Parathyroid adenoma (tissue), 2 donors: ENCODE data around the gene NAV2.

Experiments used
- H2AFZ ChIP-seq: fragments of 300-600 bp; sonication (generic); one replicate; pipeline ENCODE4 v1.7.0; 2017; ENCODE audit warnings: antibody characterized with exemption, mild to moderate bottlenecking
- H3K27ac ChIP-seq: fragments of 300-600 bp; sonication (generic); one replicate; pipeline ENCODE4 v1.7.0; 2017
- H3K27me3 ChIP-seq: fragments of 300-600 bp; sonication (generic); one replicate; pipeline ENCODE4 v1.7.0; 2017; ENCODE audit warnings: low read length; ENCODE audit not compliant: control insufficient read depth, insufficient read depth
- H3K36me3 ChIP-seq: fragments of 300-600 bp; sonication (generic); one replicate; pipeline ENCODE4 v1.7.0; 2017; ENCODE audit warnings: low read length; ENCODE audit not compliant: control insufficient read depth, insufficient read depth
- H3K4me1 ChIP-seq: fragments of 300-600 bp; sonication (generic); one replicate; pipeline ENCODE4 v1.7.0; 2017; ENCODE audit warnings: control low read depth
- H3K4me2 ChIP-seq: fragments of 300-600 bp; sonication (generic); one replicate; pipeline ENCODE4 v1.7.0; 2017; ENCODE audit warnings: low read length
- H3K4me3 ChIP-seq: fragments of 300-600 bp; sonication (generic); one replicate; pipeline ENCODE4 v1.7.0; 2017; ENCODE audit warnings: low read depth, low read length
- H3K79me2 ChIP-seq: fragments of 300-600 bp; sonication (generic); one replicate; pipeline ENCODE4 v1.7.0; 2017; ENCODE audit warnings: control low read depth
- H3K9ac ChIP-seq: fragments of 300-600 bp; sonication (generic); one replicate; pipeline ENCODE4 v1.7.0; 2017; ENCODE audit warnings: mild to moderate bottlenecking
- H3K9me3 ChIP-seq: fragments of 300-600 bp; sonication (generic); one replicate; pipeline ENCODE4 v1.7.0; 2017; ENCODE audit warnings: low read length; ENCODE audit not compliant: control insufficient read depth
- CTCF ChIP-seq: fragments of 300-600 bp; sonication (generic); IDR thresholded peaks from one replicate; pipeline ENCODE4 v1.7.0; 2017; ENCODE audit warnings: antibody characterized with exemption, mild to moderate bottlenecking
- donor health status: primary hyperparathyroidism.

NAV2 gene

GRCh38 chr11:19819148-19819547 is 106.5 kb downstream of the NAV2 start:
- Histone ChIP-seq H2AFZ (no peak overlapping the region), H3K79me2 (no peaks in the 10 kb centered on the region), H3K27me3 (no peaks in the 10 kb centered on the region), H3K27ac (no peak overlapping the region), H3K4me3 (no peak overlapping the region), H3K4me2 (no peak overlapping the region), H3K36me3 (no peaks in the 10 kb centered on the region), H3K9ac (no peak overlapping the region), H3K9me3 (no peaks in the 10 kb centered on the region), H3K4me1 (no peaks in the 10 kb centered on the region)
- no peak for TF ChIP-seq CTCF

- Histone ChIP-seq H3K79me2 (no peaks in the 10 kb centered on the region), H3K9ac (no peak overlapping the region), H3K9me3 (no peaks in the 10 kb centered on the region), H3K27me3 (no peaks in the 10 kb centered on the region), H3K4me2 (no peak overlapping the region), H3K27ac (no peak overlapping the region), H3K4me3 (no peak overlapping the region), H2AFZ (no peak overlapping the region), H3K4me1 (no peaks in the 10 kb centered on the region), H3K36me3 (no peaks in the 10 kb centered on the region)
- no peak for TF ChIP-seq CTCF
Observed at GRCh38 chr11:19820100-19820499, 107.5 kb downstream of the NAV2 start.

- H3K27ac ChIP-seq, result no peak overlapping the region
- no peak for TF ChIP-seq CTCF
- no peaks in the 10 kb centered on the region for H3K36me3 ChIP-seq
- H3K27me3 ChIP-seq, result no peaks in the 10 kb centered on the region
- H2AFZ ChIP-seq, result no peak overlapping the region
- H3K4me3 ChIP-seq, result no peak overlapping the region
- H3K4me1 ChIP-seq, result no peaks in the 10 kb centered on the region
- no peak overlapping the region for H3K9ac ChIP-seq
- no peak overlapping the region for H3K4me2 ChIP-seq
- H3K79me2 ChIP-seq, result no peaks in the 10 kb centered on the region
- no peaks in the 10 kb centered on the region for H3K9me3 ChIP-seq
Observed at GRCh38 chr11:19821412-19821875, 108.8 kb downstream of the NAV2 start.

- Histone ChIP-seq H3K4me2 (no peak overlapping the region), H3K4me1 (no peaks in the 10 kb centered on the region), H3K9ac (no peak overlapping the region), H3K4me3 (no peak overlapping the region), H3K27me3 (no peaks in the 10 kb centered on the region), H3K27ac (no peak overlapping the region), H3K9me3 (no peaks in the 10 kb centered on the region), H2AFZ (no peak overlapping the region), H3K36me3 (no peaks in the 10 kb centered on the region), H3K79me2 (no peaks in the 10 kb centered on the region)
- no peak for TF ChIP-seq CTCF
Observed at GRCh38 chr11:19821993-19822392, 109.4 kb downstream of the NAV2 start.

- Histone ChIP-seq H3K79me2 (no peaks in the 10 kb centered on the region), H3K9me3 (no peaks in the 10 kb centered on the region), H3K9ac (no peak overlapping the region), H3K27me3 (no peaks in the 10 kb centered on the region), H3K4me3 (no peak overlapping the region), H2AFZ (no peak overlapping the region), H3K36me3 (no peaks in the 10 kb centered on the region), H3K4me1 (no peaks in the 10 kb centered on the region), H3K27ac (no peak overlapping the region), H3K4me2 (no peak overlapping the region)
- no peak for TF ChIP-seq CTCF
Observed at GRCh38 chr11:19822531-19822930, 109.9 kb downstream of the NAV2 start.
